Ovary (tissue), 3 donors: ENCODE measurements around the gene MROH9.

ENCODE experiments used
- POLR2A ChIP-seq: fragments of 450-650 bp; IDR thresholded peaks from one replicate; pipeline ENCODE4 v1.6.1; 2017; ENCODE audit warnings: antibody characterized with exemption, mild to moderate bottlenecking, moderate library complexity
- TF ChIP-seq, protein P1 (sequence below), 3 donors: fragments of 450-650 bp in 2 of 3; fragments of 200-600 bp in 1 of 3; IDR thresholded peaks; one replicate each; pipeline versions ENCODE4 v1.5.1 to v1.8.0; 2016 to 2022; ENCODE audit warnings: antibody characterized with exemption in 3 of 3, mild to moderate bottlenecking in 1 of 3
- donor health status: DM: no; HTN: no; CAD: no.

- TF ChIP-seq, protein P1, sequence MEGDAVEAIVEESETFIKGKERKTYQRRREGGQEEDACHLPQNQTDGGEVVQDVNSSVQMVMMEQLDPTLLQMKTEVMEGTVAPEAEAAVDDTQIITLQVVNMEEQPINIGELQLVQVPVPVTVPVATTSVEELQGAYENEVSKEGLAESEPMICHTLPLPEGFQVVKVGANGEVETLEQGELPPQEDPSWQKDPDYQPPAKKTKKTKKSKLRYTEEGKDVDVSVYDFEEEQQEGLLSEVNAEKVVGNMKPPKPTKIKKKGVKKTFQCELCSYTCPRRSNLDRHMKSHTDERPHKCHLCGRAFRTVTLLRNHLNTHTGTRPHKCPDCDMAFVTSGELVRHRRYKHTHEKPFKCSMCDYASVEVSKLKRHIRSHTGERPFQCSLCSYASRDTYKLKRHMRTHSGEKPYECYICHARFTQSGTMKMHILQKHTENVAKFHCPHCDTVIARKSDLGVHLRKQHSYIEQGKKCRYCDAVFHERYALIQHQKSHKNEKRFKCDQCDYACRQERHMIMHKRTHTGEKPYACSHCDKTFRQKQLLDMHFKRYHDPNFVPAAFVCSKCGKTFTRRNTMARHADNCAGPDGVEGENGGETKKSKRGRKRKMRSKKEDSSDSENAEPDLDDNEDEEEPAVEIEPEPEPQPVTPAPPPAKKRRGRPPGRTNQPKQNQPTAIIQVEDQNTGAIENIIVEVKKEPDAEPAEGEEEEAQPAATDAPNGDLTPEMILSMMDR (IDR thresholded peaks at IDR 0.05) = no peak
- TF ChIP-seq POLR2A = no peak
Observed at GRCh38 chr1:170917373-170917772, 18.0 kb upstream of the MROH9 start.
